Omental fat pad (tissue), 4 donors: ENCODE results near the gene IL11RA. TPM values are rescaled to one million over a fixed set of nuclear protein-coding genes. Genes with fewer than 3 reads are reported as not detected.

ENCODE experiments used
- ATAC-seq: fragments of 150-250 bp; one replicate; pipeline ENCODE4 v1.9.1; 2016; ENCODE audit warnings: mild to moderate bottlenecking, moderate library complexity; ENCODE audit not compliant: low FRiP score
- DNase-seq: peaks from one replicate; pipeline ENCODE4 v3.0.0-alpha.2; 2019; ENCODE audit warnings: low spot score
- CTCF ChIP-seq, 3 donors: fragments of 450-650 bp; IDR thresholded peaks; one replicate each; pipeline ENCODE4 v1.5.1; 2016 to 2017; ENCODE audit warnings: antibody characterized with exemption in 3 of 3, mild to moderate bottlenecking in 3 of 3, moderate library complexity in 2 of 3
- total RNA-seq, 4 donors: library from RNA; depleted of rRNA; stranded (reverse); fragments of >200 nt; gene quantifications; one replicate each; pipeline ENCODE4 v1.1.0, GENCODE V29; 2016

IL11RA gene
- 10 to 100 TPM; 13.3 to 49.3 (median 23.1) TPM for total RNA-seq

- ATAC-seq = peak; percentile 63
- TF ChIP-seq CTCF (IDR thresholded peaks at IDR 0.05) = no peak
- peak; percentile 44 for DNase-seq
These were observed at the start of gene IL11RA for GRCh38 chr9:34651876-34652601. TSS of gene IL11RA (plus strand) at chr9:34652185. CDS start at chr9:34655218, 3,033 bp downstream.

DNA sequence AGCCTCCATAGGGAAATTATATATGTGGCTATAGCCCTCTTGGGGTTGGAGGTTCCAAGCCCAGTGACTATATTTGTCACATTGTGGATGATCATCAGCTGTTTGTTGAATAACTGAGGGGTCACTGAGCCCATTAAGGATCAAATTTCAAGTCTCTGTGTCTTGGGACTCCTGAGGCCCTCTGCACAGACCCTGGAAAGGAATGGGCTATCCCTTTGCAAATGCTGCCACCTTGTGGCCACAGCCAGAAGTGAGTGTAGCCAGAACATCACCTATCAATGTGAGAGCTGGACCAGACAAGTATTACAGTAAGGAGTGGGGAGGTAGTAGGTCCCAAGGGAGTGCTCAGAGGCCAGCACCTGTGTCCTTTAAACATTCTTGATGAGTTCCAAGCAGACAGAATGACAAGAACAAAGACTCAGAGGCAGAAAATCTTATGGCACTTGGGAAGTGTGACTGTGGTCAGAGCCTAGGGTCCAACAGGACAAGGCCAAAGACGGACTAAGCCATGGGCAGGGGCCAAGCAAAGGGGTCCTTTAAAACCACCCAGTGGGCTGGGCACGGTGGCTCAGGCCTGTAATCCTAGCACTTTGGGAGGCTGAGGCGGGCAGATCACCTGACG lies 48.3 kb upstream of the IL11RA start:
- TF ChIP-seq CTCF (IDR thresholded peaks at IDR 0.05) = peak in 2 of 3 donors; percentile 8 to 39
- DNase-seq (peak; percentile 93), ATAC-seq (peak; percentile 86)

DNA sequence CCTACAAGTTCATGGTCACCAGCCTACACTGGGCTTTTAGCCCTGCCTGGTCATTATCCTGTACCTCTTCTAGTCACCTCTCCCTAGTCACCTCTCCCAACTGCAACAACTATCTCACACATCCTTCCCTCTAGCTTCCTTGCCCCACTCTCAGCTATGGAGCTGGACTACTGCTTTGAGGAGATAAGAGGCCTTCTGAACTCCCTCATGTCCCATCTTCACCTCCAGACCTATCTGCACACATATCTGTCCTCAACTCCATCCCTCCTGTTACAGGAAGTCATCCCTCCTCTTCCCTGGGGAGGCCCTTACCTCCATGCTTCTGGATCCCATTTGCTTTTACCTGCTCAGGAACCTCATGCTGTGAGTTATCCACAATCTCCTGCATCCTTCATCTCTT lies 45.8 kb upstream of the IL11RA start:
- no peak for TF ChIP-seq CTCF (IDR thresholded peaks at IDR 0.05)
- no peak for ATAC-seq
- DNase-seq = no peak

DNA sequence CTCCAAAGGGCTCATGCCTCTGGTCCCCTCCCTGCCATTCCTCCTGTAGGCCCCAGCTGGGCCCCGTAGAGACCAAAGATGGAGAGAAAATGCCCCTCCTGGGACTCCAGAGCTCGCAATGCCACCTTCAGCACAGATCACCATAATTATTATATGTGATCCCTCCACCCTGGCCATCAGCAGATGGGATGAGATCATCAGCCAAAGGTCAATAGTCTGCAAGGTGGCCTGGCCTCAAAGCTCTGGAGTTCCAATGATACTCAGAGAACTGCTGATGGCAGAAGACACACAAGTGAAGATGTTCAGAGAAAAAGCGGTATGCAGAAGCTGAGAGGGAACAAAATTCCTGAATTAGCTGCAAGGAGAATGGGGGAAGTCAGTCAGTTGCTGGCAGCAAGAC lies 45.1 kb upstream of the IL11RA start:
- ATAC-seq = no peak
- DNase-seq = no peak
- TF ChIP-seq CTCF (IDR thresholded peaks at IDR 0.05) = no peak

GRCh38 chr9:34607331-34607730 lies 44.7 kb upstream of the IL11RA start:
- DNase-seq = no peak
- TF ChIP-seq CTCF (IDR thresholded peaks at IDR 0.05) = no peak
- ATAC-seq = no peak

GRCh38 chr9:34610434-34611206 lies 41.4 kb upstream of the IL11RA start:
- ATAC-seq (no peak), DNase-seq (no peak)

More at GRCh38 chr9:34610434-34611206, 41.4 kb upstream of the IL11RA start:
- TF ChIP-seq CTCF (IDR thresholded peaks at IDR 0.05) = no peak
